ENCODE results near the gene MRPS22. TPM values are rescaled to one million over a fixed set of nuclear protein-coding genes. Genes with fewer than 3 reads are reported as not detected.

Gene MRPS22
- total and polyA plus RNA-seq, 2 of the 13 experiments (the other 11 are each of a cell fraction or from before 2014, with no cell fraction given): 52.7 to 113 TPM

- TF ChIP-seq, protein P1, sequence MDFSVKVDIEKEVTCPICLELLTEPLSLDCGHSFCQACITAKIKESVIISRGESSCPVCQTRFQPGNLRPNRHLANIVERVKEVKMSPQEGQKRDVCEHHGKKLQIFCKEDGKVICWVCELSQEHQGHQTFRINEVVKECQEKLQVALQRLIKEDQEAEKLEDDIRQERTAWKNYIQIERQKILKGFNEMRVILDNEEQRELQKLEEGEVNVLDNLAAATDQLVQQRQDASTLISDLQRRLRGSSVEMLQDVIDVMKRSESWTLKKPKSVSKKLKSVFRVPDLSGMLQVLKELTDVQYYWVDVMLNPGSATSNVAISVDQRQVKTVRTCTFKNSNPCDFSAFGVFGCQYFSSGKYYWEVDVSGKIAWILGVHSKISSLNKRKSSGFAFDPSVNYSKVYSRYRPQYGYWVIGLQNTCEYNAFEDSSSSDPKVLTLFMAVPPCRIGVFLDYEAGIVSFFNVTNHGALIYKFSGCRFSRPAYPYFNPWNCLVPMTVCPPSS (IDR thresholded peaks at IDR 0.05): no peak
- TF ChIP-seq KAT7 (CRISPR knock-in tag; IDR thresholded peaks at IDR 0.05; ENCODE audit: borderline replicate concordance) (no peak; the same call in 1 of the 2 replicates), U2AF1 (optimal IDR thresholded peaks at IDR 0.05; ENCODE audit: low read depth, low read length) (no peak), ZNF3 (CRISPR knock-in tag; IDR thresholded peaks at IDR 0.05) (no peak), ZNF850 (CRISPR knock-in tag; conservative IDR thresholded peaks at IDR 0.05) (no peak), RXRA (CRISPR knock-in tag; IDR thresholded peaks at IDR 0.05) (peak; percentile 15; the same call in 1 of the 2 replicates), ZNF549 (CRISPR knock-in tag; IDR thresholded peaks at IDR 0.05) (no peak), ZNF451 (CRISPR knock-in tag; IDR thresholded peaks at IDR 0.05) (peak; percentile 62; the same call in 1 of the 2 replicates), SP140L (CRISPR knock-in tag; IDR thresholded peaks at IDR 0.05; ENCODE audit: borderline replicate concordance) (0 out of 2 replicates have a peak, but pooled peaks have one; percentile 11), ZNF598 (CRISPR knock-in tag; IDR thresholded peaks at IDR 0.05; ENCODE audit: borderline replicate concordance) (no peak), ZNF382 (CRISPR knock-in tag; IDR thresholded peaks at IDR 0.05; ENCODE audit: borderline replicate concordance) (no peak), ZNF773 (CRISPR knock-in tag; IDR thresholded peaks at IDR 0.05; ENCODE audit: borderline replicate concordance) (no peak), ZNF704 (CRISPR knock-in tag; IDR thresholded peaks at IDR 0.05; ENCODE audit: borderline replicate concordance) (peak; percentile 76; the same call in 1 of the 2 replicates), PATZ1 (CRISPR knock-in tag; IDR thresholded peaks at IDR 0.05) (no peak)
- TF ChIP-seq, protein P2, sequence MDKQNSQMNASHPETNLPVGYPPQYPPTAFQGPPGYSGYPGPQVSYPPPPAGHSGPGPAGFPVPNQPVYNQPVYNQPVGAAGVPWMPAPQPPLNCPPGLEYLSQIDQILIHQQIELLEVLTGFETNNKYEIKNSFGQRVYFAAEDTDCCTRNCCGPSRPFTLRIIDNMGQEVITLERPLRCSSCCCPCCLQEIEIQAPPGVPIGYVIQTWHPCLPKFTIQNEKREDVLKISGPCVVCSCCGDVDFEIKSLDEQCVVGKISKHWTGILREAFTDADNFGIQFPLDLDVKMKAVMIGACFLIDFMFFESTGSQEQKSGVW (CRISPR knock-in tag; IDR thresholded peaks at IDR 0.05; ENCODE audit: borderline replicate concordance): no peak
- TF ChIP-seq, protein P3, sequence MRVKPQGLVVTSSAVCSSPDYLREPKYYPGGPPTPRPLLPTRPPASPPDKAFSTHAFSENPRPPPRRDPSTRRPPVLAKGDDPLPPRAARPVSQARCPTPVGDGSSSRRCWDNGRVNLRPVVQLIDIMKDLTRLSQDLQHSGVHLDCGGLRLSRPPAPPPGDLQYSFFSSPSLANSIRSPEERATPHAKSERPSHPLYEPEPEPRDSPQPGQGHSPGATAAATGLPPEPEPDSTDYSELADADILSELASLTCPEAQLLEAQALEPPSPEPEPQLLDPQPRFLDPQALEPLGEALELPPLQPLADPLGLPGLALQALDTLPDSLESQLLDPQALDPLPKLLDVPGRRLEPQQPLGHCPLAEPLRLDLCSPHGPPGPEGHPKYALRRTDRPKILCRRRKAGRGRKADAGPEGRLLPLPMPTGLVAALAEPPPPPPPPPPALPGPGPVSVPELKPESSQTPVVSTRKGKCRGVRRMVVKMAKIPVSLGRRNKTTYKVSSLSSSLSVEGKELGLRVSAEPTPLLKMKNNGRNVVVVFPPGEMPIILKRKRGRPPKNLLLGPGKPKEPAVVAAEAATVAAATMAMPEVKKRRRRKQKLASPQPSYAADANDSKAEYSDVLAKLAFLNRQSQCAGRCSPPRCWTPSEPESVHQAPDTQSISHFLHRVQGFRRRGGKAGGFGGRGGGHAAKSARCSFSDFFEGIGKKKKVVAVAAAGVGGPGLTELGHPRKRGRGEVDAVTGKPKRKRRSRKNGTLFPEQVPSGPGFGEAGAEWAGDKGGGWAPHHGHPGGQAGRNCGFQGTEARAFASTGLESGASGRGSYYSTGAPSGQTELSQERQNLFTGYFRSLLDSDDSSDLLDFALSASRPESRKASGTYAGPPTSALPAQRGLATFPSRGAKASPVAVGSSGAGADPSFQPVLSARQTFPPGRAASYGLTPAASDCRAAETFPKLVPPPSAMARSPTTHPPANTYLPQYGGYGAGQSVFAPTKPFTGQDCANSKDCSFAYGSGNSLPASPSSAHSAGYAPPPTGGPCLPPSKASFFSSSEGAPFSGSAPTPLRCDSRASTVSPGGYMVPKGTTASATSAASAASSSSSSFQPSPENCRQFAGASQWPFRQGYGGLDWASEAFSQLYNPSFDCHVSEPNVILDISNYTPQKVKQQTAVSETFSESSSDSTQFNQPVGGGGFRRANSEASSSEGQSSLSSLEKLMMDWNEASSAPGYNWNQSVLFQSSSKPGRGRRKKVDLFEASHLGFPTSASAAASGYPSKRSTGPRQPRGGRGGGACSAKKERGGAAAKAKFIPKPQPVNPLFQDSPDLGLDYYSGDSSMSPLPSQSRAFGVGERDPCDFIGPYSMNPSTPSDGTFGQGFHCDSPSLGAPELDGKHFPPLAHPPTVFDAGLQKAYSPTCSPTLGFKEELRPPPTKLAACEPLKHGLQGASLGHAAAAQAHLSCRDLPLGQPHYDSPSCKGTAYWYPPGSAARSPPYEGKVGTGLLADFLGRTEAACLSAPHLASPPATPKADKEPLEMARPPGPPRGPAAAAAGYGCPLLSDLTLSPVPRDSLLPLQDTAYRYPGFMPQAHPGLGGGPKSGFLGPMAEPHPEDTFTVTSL (CRISPR knock-in tag; IDR thresholded peaks at IDR 0.05; ENCODE audit: borderline replicate concordance): no peak
- TF ChIP-seq, protein P4, sequence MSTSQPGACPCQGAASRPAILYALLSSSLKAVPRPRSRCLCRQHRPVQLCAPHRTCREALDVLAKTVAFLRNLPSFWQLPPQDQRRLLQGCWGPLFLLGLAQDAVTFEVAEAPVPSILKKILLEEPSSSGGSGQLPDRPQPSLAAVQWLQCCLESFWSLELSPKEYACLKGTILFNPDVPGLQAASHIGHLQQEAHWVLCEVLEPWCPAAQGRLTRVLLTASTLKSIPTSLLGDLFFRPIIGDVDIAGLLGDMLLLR (CRISPR knock-in tag; IDR thresholded peaks at IDR 0.05): no peak; the same call in 1 of the 2 replicates
Observed at GRCh38 chr3:139388821-139389551, 45.2 kb downstream of the MRPS22 start (continued).

Data from HepG2 (cell line).